SK-MEL-5 (cell line): ENCODE measurements around the gene LMOD3. TPM values are rescaled to one million over a fixed set of nuclear protein-coding genes. Genes with fewer than 3 reads are reported as not detected.
A peak's percentile ranks its signal among the peaks of the same experiment; 100 is the strongest.

Experiments used
- DNase-seq: peaks from one replicate; pipeline ENCODE4 v3.0.0-alpha.2; 2016; ENCODE audit warnings: low read depth, low spot score
- in situ Hi-C: cut with HindIII; loops from 2 replicates; pipeline ENCODE4 v1.10.0; 2016; ENCODE audit warnings: low sequenced_read_pairs, high pct_unique_total_duplicates, low pct_unique_long_range_greater_than_20kb
- polyA plus RNA-seq, 2 experiments: library from polyadenylated mRNA; depleted of rRNA; stranded (reverse); fragments of >200 nt; gene quantifications; 2 replicates each; pipeline ENCODE4 v1.2.3, GENCODE V29; 2015
- total RNA-seq: library from RNA; depleted of rRNA; stranded (reverse); fragments of >200 nt; shearing (Covaris generic); gene quantifications from 2 replicates; pipeline ENCODE4 v1.2.3, GENCODE V29; 2014; rRNA removed

The LMOD3 gene
- total RNA-seq, result 0.16 and 0.19 TPM in 2 replicates
- polyA plus RNA-seq (2015; cell fraction: cytosol; rRNA removed), result 0.06 and 1.3 TPM in 2 replicates
- polyA plus RNA-seq (2015; cell fraction: nucleus; rRNA removed), result 0.10 and 0.12 TPM in 2 replicates

DNA sequence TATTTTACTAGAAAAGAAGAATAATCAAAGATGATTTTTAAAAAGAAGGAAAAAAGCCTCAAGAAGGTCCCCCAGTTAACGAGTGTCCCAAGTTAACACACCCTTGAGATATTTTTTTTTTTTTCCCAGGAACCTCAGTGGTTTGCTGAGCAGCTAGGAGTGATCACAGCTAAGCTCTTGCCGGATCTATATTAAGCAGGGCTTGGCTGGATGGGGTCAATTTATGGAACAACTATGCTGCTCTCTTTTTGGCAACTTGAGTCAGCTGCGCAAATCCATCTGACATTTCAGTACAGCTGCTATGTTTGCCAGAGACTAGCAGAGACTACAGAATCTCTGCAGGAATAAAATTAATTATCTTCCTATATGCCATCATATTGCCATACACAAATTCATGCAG, at the start of gene LMOD3:
Gene LMOD3, minus strand, starts transcription at position 193 of the 400 bp plus-strand sequence. CDS start 209 bp downstream, outside the sequence.
- in situ Hi-C loops, result no loop called here
- DNase-seq, result no peak

- no peak for DNase-seq
- in situ Hi-C loops, result loop anchor here (25.0 kb wide), 1 partner anchor 490 kb away; no protein-coding TSS in a partner anchor
Measured at GRCh38 chr3:69172058-69172457, 49.7 kb upstream of the LMOD3 start.

GRCh38 chr3:69166446-69166845, 44.1 kb upstream of the LMOD3 start:
- in situ Hi-C loops, result loop anchor here (25.0 kb wide), 1 partner anchor 496 kb away; no protein-coding TSS in a partner anchor
- DNase-seq, result no peak

DNA sequence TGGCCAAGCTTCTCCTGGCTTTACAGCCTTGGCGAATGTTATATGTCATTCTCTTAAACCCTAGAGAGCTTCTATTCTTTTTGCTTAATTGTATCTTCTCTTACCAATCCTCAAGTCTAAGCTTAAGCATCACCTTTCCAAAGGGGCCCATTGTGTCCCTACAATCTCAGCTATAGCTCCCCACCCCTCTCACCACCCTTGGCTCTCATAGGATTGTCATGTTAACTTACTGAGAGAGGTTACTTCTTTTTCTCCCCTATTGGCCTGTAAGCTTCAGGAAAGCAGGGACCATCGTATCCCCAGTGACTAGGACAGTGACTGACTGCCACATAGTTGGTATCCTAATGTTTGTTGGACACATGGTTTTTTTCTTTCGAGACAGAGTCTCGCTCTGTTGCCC, 43.3 kb upstream of the LMOD3 start:
- in situ Hi-C loops, result loop anchor here (25.0 kb wide), 1 partner anchor 497 kb away; no protein-coding TSS in a partner anchor
- DNase-seq, result no peak

DNA sequence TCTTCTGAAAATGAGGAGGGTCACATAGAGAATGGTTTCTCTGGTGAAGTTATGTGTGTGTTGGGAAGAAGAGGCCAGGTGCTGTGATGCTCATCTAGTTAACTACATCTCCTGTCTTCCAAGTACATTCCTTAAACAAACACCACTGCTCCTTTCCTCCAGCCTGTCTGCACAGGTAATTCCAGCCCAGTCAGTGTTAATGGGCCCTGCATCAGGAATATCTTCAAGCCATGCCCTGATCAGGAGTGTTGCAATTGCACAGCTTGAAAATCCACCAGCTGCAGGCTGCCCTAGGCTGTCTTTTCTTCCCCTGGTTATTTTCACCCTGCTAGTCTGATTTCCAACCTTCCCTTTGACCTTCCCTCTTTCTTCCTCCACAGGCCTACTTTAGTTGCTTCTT, 41.9 kb upstream of the LMOD3 start:
- in situ Hi-C loops, result loop anchor here (25.0 kb wide), 1 partner anchor 498 kb away; no protein-coding TSS in a partner anchor
- no peak for DNase-seq

- in situ Hi-C loops, result loop anchor here (25.0 kb wide), 1 partner anchor 500 kb away; no protein-coding TSS in a partner anchor
- no peak for DNase-seq
Measured at GRCh38 chr3:69162308-69162980, 40.0 kb upstream of the LMOD3 start.

DNA sequence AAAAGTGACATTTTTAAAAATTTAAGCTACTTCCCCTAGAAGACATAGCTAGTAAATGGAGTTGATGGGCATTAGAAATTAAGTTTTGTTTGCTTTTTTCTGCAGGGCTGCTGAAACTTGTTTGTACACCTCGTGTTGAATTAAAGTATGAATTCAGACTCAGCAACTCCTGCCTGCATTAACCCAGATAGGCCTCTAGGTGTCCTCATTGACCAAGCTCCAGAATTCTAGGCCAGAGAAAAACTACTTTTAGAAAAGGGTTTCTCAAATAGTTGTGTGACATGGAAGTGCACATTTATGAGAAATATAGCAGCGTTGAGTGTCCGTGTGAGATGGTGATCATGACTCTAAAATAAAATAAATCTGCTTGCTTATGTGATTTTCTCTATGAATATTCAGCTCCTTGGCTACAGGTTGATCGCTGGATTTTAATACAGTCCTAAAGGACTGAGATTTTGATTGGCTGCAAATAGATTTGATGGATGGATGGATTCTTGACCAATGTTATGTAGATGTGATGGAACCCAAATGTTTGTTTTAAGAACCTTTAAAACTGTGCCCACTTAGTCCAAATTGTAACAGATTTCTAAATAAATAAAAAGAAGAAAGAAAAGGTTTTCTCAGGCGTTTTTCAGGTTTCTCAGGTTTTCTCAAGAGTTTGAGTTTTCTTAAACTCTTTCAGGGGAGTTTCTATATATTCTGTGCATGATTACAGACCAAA, 39.4 kb upstream of the LMOD3 start:
- in situ Hi-C loops, result loop anchor here (25.0 kb wide), 1 partner anchor 501 kb away; no protein-coding TSS in a partner anchor
- peak; percentile 77 for DNase-seq

GRCh38 chr3:69160525-69160924, 38.1 kb upstream of the LMOD3 start:
- in situ Hi-C loops, result loop anchor here (25.0 kb wide), 1 partner anchor 502 kb away; no protein-coding TSS in a partner anchor

GRCh38 chr3:69160107-69160506, 37.7 kb upstream of the LMOD3 start:
- DNase-seq, result no peak
- in situ Hi-C loops, result loop anchor here (25.0 kb wide), 1 partner anchor 502 kb away; no protein-coding TSS in a partner anchor

More at GRCh38 chr3:69160525-69160924, 38.1 kb upstream of the LMOD3 start:
- DNase-seq, result no peak

DNA sequence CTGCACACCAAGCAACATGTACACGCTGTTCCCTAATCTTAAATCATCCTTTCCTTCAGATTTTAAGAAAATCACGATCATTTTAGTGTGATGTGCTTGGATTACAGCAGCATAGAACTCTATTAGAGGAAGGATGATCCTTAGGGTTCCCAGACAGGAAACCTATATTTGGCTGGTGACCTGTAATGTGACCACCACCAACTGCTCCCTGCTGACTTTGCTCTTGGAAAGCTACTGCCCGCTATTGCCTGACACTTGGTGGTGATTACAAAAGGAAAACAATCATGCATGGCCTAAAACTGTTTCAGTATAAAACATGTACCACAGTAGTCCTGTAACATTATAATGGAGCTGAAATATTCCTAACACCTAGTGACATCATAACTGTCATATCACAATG, 27.2 kb upstream of the LMOD3 start:
- no peak for DNase-seq
- in situ Hi-C loops, result no loop called here

GRCh38 chr3:69145688-69146087, 23.3 kb upstream of the LMOD3 start:
- no peak for DNase-seq

GRCh38 chr3:69144631-69145245, 22.3 kb upstream of the LMOD3 start:
- in situ Hi-C loops, result no loop called here
- DNase-seq, result no peak

More at GRCh38 chr3:69145688-69146087, 23.3 kb upstream of the LMOD3 start:
- in situ Hi-C loops, result no loop called here

DNA sequence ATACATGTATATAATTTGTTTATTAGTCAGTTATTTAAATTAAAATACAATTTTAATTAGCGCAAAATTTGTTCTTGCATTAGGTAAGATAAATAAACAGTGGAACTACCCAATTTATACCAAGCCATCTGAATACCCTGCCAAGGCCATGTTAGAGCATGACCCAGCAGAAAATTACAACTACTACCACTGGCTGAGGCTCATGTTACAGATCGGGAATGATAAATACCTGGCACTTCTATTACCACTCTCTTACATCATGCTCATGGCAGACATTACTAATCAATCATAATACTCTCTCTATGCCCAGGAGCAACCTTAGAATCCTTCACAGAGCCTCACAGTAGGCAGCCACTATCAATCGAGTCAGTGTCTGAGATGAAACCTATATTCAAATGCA, 21.2 kb upstream of the LMOD3 start:
- in situ Hi-C loops, result no loop called here
- DNase-seq, result peak; percentile 36

DNA sequence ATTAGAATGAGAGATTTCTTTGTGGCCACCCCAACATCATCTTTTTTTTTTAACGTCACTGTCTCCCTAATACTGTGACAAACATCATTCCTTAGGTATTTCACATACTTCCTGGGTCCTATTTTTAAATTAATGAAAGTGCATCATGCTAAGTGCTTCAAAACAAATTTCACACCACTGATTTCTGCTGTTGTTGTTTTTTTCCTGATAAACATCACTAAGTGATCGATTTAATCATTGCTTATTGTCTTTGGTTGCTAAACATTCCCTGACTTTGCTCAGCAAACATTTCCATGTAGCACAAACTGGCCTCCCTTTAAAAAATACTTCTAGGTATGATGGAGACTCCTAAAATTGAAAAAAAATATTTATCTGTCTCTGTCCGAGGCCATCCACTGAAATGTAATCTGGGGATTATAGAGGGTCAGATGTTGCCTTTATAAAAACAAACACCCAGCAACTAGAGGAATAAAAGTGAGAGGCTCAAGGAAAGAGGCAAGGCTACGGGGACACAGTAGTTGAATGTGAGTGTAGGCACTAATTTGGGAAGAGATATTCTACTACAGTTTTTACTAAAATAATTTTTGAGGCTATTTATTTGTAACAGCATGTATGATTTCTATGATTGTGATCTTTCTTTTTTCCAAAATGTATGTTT, 20.5 kb upstream of the LMOD3 start:
- no peak for DNase-seq
- in situ Hi-C loops, result no loop called here

GRCh38 chr3:69142090-69142489, 19.7 kb upstream of the LMOD3 start:
- in situ Hi-C loops, result no loop called here
- no peak for DNase-seq

DNA sequence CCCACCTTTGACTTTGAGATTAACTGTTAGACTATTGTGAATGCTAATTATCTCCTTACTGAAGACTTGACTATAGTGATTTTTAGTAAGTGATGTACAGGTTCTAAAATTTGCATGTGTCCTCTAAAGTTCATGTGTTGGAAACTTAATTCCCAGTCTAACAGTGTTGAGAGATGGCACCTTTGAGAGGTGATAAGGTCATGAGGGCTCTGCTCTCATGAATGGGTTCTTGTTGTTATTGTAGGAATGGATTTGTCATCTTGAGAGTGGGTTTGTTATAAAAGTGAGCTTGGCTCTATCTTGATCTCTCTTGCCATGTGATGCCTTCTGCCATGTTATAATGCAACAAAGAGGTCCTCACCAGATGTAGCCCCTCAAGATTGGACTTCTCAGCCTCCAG, 18.9 kb upstream of the LMOD3 start:
- DNase-seq, result no peak
- in situ Hi-C loops, result no loop called here

DNA sequence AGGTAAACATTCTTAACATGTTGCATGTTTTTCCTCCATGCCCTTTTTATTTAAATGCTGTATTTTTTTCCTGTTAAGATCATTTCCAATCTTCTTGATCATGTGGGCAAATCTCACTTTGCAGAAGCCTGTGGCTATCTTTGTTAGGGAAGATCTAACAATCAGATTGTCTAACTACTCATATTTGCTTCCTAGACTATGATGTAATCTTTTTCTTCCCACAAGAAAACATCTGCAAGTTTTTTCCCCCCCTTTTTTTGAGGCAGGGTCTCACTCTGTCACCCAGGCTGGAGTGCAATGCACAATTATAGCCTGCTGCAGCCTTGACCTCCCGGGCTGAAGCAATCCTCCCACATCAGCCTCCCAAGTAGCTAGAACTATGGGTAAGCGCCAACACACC, 15.0 kb upstream of the LMOD3 start:
- in situ Hi-C loops, result no loop called here
- DNase-seq, result no peak
